HepG2 (cell line): ENCODE measurements around the gene TUBA3C. TPM values are rescaled to one million over a fixed set of nuclear protein-coding genes. Genes with fewer than 3 reads are reported as not detected.

Source experiments
- ATAC-seq: fragments of 200-7000 bp; cut with Tn5 transposase; 3 replicates; pipeline ENCODE4 v1.9.1; 2020; ENCODE audit warnings: mild to moderate bottlenecking, moderate library complexity
- BruUV-seq: library from RNA; stranded (reverse); fragments of 400-500 nt; replicated peaks from 2 replicates; lab custom pipeline; 2021; lab: Mats Ljungman, UMichigan
- CTCF ChIA-PET: fragments of 300-600 bp; formaldehyde crosslinking; extraction: SDS; loops from one replicate; lab custom pipeline; 2021; ENCODE audit warnings: low total read pairs, inconsistent platforms, low intra/inter-chr PET ratio; lab: Yijun Ruan, JAX
- POLR2A ChIA-PET: fragments of 350-600 bp; sonication (Branson Sonifier 250); formaldehyde crosslinking; loops from one replicate; lab custom pipeline; 2020; ENCODE audit warnings: antibody characterized with exemption, inconsistent platforms; lab: Yijun Ruan, JAX
- DNase-seq: peaks from one replicate; pipeline ENCODE4 v3.0.0-alpha.2; 2015; ENCODE audit warnings: low spot score
- FAIRE-seq: peaks from 3 replicates; lab custom pipeline; 2011; peaks lifted over from hg19 to GRCh38; lab: Jason Lieb, UNC
- H2AFZ ChIP-seq: one replicate; pipeline ENCODE4 v1.6.1; 2011; ENCODE audit warnings: low read length, inconsistent platforms
- H3K27ac ChIP-seq: fragments of 300-600 bp; 3 replicates; pipeline ENCODE4 v1.8.0; 2011; ENCODE audit warnings: mixed run types, mild to moderate bottlenecking, mixed read lengths, low read length, inconsistent platforms; ENCODE audit not compliant: insufficient read depth; ENCODE audit errors: extremely low read length
- H3K27me3 ChIP-seq, 2 experiments: fragments of 200-600 bp in 1 of 2; 2 replicates in 1 of 2; 3 replicates in 1 of 2; pipeline versions ENCODE4 v1.6.0 to v1.8.0; 2011; ENCODE audit warnings: low read length in 2 of 2, mild to moderate bottlenecking in 2 of 2, moderate library complexity in 2 of 2, inconsistent platforms in 1 of 2; ENCODE audit not compliant: insufficient read depth in 2 of 2, control insufficient read depth in 1 of 2
- H3K36me3 ChIP-seq, 2 experiments: fragments of 200-600 bp in 1 of 2; replicated peaks in 1 of 2; 2 replicates in 1 of 2; 3 replicates in 1 of 2; pipeline versions ENCODE4 v1.5.1 to v1.8.0; 2011; ENCODE audit warnings: low read length in 2 of 2, inconsistent platforms in 1 of 2; ENCODE audit not compliant: insufficient read depth in 2 of 2, control insufficient read depth in 1 of 2
- H3K4me1 ChIP-seq: 2 replicates; pipeline ENCODE4 v1.5.1; 2012; ENCODE audit warnings: low read length, inconsistent platforms; ENCODE audit not compliant: insufficient read depth
- H3K4me2 ChIP-seq: 2 replicates; pipeline ENCODE4 v1.6.0; 2011; ENCODE audit warnings: low read depth, low read length, inconsistent platforms
- H3K4me3 ChIP-seq, 3 experiments: fragments of 200-600 bp in 1 of 3; sonication (generic), shearing (Covaris generic) in 1 of 3; replicated peaks in 1 of 3; 2 replicates each; pipeline ENCODE4 v1.5.1; 2011 to 2016; ENCODE audit warnings: low read length in 3 of 3, inconsistent platforms in 2 of 3, low read depth in 2 of 3, mild to moderate bottlenecking in 2 of 3, control low read depth in 1 of 3, mixed read lengths in 1 of 3; ENCODE audit not compliant: insufficient read depth in 1 of 3
- H3K79me2 ChIP-seq: one replicate; pipeline ENCODE4 v1.6.1; 2011; ENCODE audit warnings: low read length, inconsistent platforms; ENCODE audit not compliant: insufficient read depth
- H3K9ac ChIP-seq: 2 replicates; pipeline ENCODE4 v1.6.0; 2011; ENCODE audit warnings: mild to moderate bottlenecking, low read depth, low read length, inconsistent platforms; ENCODE audit not compliant: insufficient read depth
- H3K9me3 ChIP-seq: 2 replicates; pipeline ENCODE4 v1.5.1; 2012; ENCODE audit warnings: mild to moderate bottlenecking, low read length
- H4K20me1 ChIP-seq: 2 replicates; pipeline ENCODE4 v1.6.0; 2011; ENCODE audit warnings: inconsistent platforms, mild to moderate bottlenecking, low read length, moderate library complexity; ENCODE audit not compliant: insufficient read depth
- AKAP8 ChIP-seq: sonication (generic); formaldehyde crosslinking; IDR thresholded peaks from 2 replicates; pipeline ENCODE4 v1.5.1; 2020; ENCODE audit warnings: mild to moderate bottlenecking, missing genetic modification reagents
- ATF7-NPFF ChIP-seq: sonication (generic); formaldehyde crosslinking; IDR thresholded peaks from 2 replicates; pipeline ENCODE4 v1.8.1; 2023; ENCODE audit warnings: mild to moderate bottlenecking, low read depth, missing genetic modification reagents, moderate library complexity
- BRCA1 ChIP-seq: sonication (generic); formaldehyde crosslinking; IDR thresholded peaks from 2 replicates; pipeline ENCODE4 v1.4.0; 2020; ENCODE audit warnings: missing genetic modification reagents
- HNRNPH1 ChIP-seq: fragments of 200-400 bp; formaldehyde crosslinking; optimal IDR thresholded peaks from 2 replicates; pipeline ENCODE3; 2017; ENCODE audit warnings: mild to moderate bottlenecking, low read depth, low read length
- JUND ChIP-seq: sonication (generic); formaldehyde crosslinking; IDR thresholded peaks from 2 replicates; pipeline ENCODE4 v1.8.0; 2022; ENCODE audit warnings: mild to moderate bottlenecking, missing genetic modification reagents
- NFKB2 ChIP-seq: sonication (generic); formaldehyde crosslinking; IDR thresholded peaks from 2 replicates; pipeline ENCODE4 v1.4.0; 2020; ENCODE audit warnings: missing genetic modification reagents, borderline replicate concordance
- NR3C1 ChIP-seq: sonication (generic); formaldehyde crosslinking; IDR thresholded peaks from 2 replicates; pipeline ENCODE4 v1.4.0; 2020; ENCODE audit warnings: missing genetic modification reagents
- PLRG1 ChIP-seq: fragments of 450-650 bp; conservative IDR thresholded peaks from 2 replicates; pipeline ENCODE4 v1.6.1; 2016
- RBM22 ChIP-seq: fragments of 200-400 bp; formaldehyde crosslinking; optimal IDR thresholded peaks from 2 replicates; pipeline ENCODE3; 2017; ENCODE audit warnings: mild to moderate bottlenecking, low read length, moderate library complexity
- RERE ChIP-seq: IDR thresholded peaks from 2 replicates; pipeline ENCODE4 v1.6.1; 2016; ENCODE audit warnings: low read depth, missing genetic modification reagents, missing compliant biosample characterization
- SMYD3 ChIP-seq: sonication (generic); formaldehyde crosslinking; IDR thresholded peaks from 2 replicates; pipeline ENCODE4 v1.8.1; 2023; ENCODE audit warnings: mild to moderate bottlenecking, missing genetic modification reagents
- SPEN ChIP-seq: sonication (generic); formaldehyde crosslinking; IDR thresholded peaks from 2 replicates; pipeline ENCODE4 v1.5.1; 2020; ENCODE audit warnings: low read depth, mild to moderate bottlenecking, missing genetic modification reagents
- TEAD3 ChIP-seq: optimal IDR thresholded peaks from 2 replicates; pipeline ENCODE3; 2016; ENCODE audit warnings: borderline replicate concordance
- ZNF33B ChIP-seq: sonication (generic); formaldehyde crosslinking; IDR thresholded peaks from 2 replicates; pipeline ENCODE4 v1.5.1; 2020; ENCODE audit warnings: mild to moderate bottlenecking, missing genetic modification reagents
- ZNF350 ChIP-seq: sonication (generic); formaldehyde crosslinking; IDR thresholded peaks from 2 replicates; pipeline ENCODE4 v1.4.0; 2020; ENCODE audit warnings: mild to moderate bottlenecking, low read depth, missing genetic modification reagents, borderline replicate concordance
- ZNF432 ChIP-seq: sonication (generic); formaldehyde crosslinking; IDR thresholded peaks from 2 replicates; pipeline ENCODE4 v1.5.0; 2020; ENCODE audit warnings: missing genetic modification reagents, mild to moderate bottlenecking, borderline replicate concordance
- ZNF556 ChIP-seq: sonication (generic); formaldehyde crosslinking; IDR thresholded peaks from 2 replicates; pipeline ENCODE4 v1.4.0; 2020; ENCODE audit warnings: mild to moderate bottlenecking, missing genetic modification reagents, borderline replicate concordance
- ZNF597 ChIP-seq: sonication (generic); formaldehyde crosslinking; IDR thresholded peaks from 2 replicates; pipeline ENCODE4 v1.5.0; 2020; ENCODE audit warnings: missing genetic modification reagents
- ZNF709 ChIP-seq: sonication (generic); formaldehyde crosslinking; IDR thresholded peaks from 2 replicates; pipeline ENCODE4 v1.5.0; 2020; ENCODE audit warnings: mild to moderate bottlenecking, missing genetic modification reagents
- ZNF883 ChIP-seq: sonication (generic); formaldehyde crosslinking; IDR thresholded peaks from 2 replicates; pipeline ENCODE4 v1.5.1; 2020; ENCODE audit warnings: mild to moderate bottlenecking, missing genetic modification reagents; ENCODE audit errors: not compliant biosample characterization
- WGBS: methylation state at CpG from one replicate; pipeline ENCODE4 v1.1.6; 2017; ENCODE audit warnings: low lambda C conversion rate; 5-methylcytosine and 5-hydroxymethylcytosine counted together
- in situ Hi-C: cut with HindIII; loops from 2 replicates; pipeline ENCODE4 v1.10.0; 2017; ENCODE audit warnings: low pct_unique_long_range_greater_than_20kb; ENCODE audit not compliant: extremely low pct_ligation_motif_present
- intact Hi-C: fragments of 100-400 bp; cut with micrococcal nuclease; formaldehyde crosslinking; loops from one replicate; pipeline ENCODE4 v1.10.0; 2022; ENCODE audit not compliant: unreplicated experiment
- polyA plus RNA-seq, 8 experiments: library from polyadenylated mRNA; depleted of rRNA in 3 of 8; stranded (reverse) in 7 of 8; unstranded in 1 of 8; fragments of >200 nt; fragmentation: Illumina TruSeq in 4 of 8; extraction: Trizol in 4 of 8; gene quantifications; 2 replicates each; pipeline versions ENCODE4 v1.2.1 to v1.2.3, GENCODE V29; 2011 to 2016; ENCODE audit warnings: low read depth in 4 of 8, missing spikeins in 1 of 8, mixed read lengths in 1 of 8; ENCODE audit not compliant: insufficient read depth in 1 of 8
- total RNA-seq, 5 experiments: library from RNA; depleted of rRNA; stranded (reverse); fragments of >200 nt; fragmentation: Illumina TruSeq; extraction: Trizol; gene quantifications; 2 replicates each; pipeline ENCODE4 v1.2.3, GENCODE V29; 2016; ENCODE audit warnings: low read depth in 1 of 5

TUBA3C gene
- total and polyA plus RNA-seq, 2 of the 13 experiments (the other 11 are each of a cell fraction or from before 2014, with no cell fraction given): not detected

- no peak for TF ChIP-seq ZNF597 (CRISPR knock-in tag)
- no peak for TF ChIP-seq JUND (CRISPR knock-in tag)
- TF ChIP-seq SPEN (CRISPR knock-in tag): no peak
- no peak for TF ChIP-seq ZNF709
- no peak for TF ChIP-seq BRCA1 (CRISPR knock-in tag)
- no peak for TF ChIP-seq RERE (CRISPR knock-in tag)
- no peak for TF ChIP-seq ZNF33B (CRISPR knock-in tag)
- TF ChIP-seq, all 625 proteins: peak for 0
Measured at GRCh38 chr13:19169991-19170390, 11.6 kb downstream of the TUBA3C start (continued).

- Histone ChIP-seq H2AFZ (no peak overlapping the region), H3K9ac (no peak overlapping the region), H3K27me3 (no peaks in the 10 kb centered on the region), H3K4me2 (no peak overlapping the region), H3K9me3 (no peaks in the 10 kb centered on the region), H4K20me1 (no peaks in the 10 kb centered on the region), H3K36me3 (no peaks in the 10 kb centered on the region), H3K4me1 (no peaks in the 10 kb centered on the region), H3K79me2 (no peaks in the 10 kb centered on the region), H3K27ac (no peak overlapping the region), H3K4me3 (no peak overlapping the region)
- ATAC-seq (no peak), DNase-seq (no peak), FAIRE-seq (no peak)
- WGBS: 0% methylated on average over 2 of the region's 3 CpGs
- POLR2A ChIA-PET: no interaction called here
- intact Hi-C loops: no loop called here
- in situ Hi-C loops: no loop called here
- CTCF ChIA-PET: no interaction called here
- BruUV-seq: no TSS peak
- TF ChIP-seq ZNF432 (CRISPR knock-in tag): no peak
- no peak for TF ChIP-seq ATF7-NPFF (CRISPR knock-in tag)
- no peak for TF ChIP-seq NR3C1
- no peak for TF ChIP-seq RBM22
- TF ChIP-seq ZNF883 (CRISPR knock-in tag): no peak
- no peak for TF ChIP-seq PLRG1
- no peak for TF ChIP-seq AKAP8 (CRISPR knock-in tag)
- no peak for TF ChIP-seq ZNF350
- TF ChIP-seq HNRNPH1: no peak
- TF ChIP-seq SMYD3 (CRISPR knock-in tag): no peak
- TF ChIP-seq NFKB2 (CRISPR knock-in tag): no peak
- no peak for TF ChIP-seq TEAD3
- TF ChIP-seq ZNF556 (CRISPR knock-in tag): no peak
Measured at GRCh38 chr13:19169496-19169895, 12.1 kb downstream of the TUBA3C start.
